Measurements from ENCODE around the gene CLEC17A.
"Not testable (repeated sequence)": the region's sequence is repeated elsewhere in the genome, so short reads cannot be mapped to it uniquely, and the experiment has no call there.

CLEC17A gene

GRCh38 chr19:14577264-14577663 is 5.6 kb upstream of the CLEC17A start:
- in situ Hi-C loops (cut with MboI; ENCODE audit: low sequenced_read_pairs), result no loop called here

GRCh38 chr19:14577885-14578427 is 4.9 kb upstream of the CLEC17A start:
- in situ Hi-C loops (cut with MboI; ENCODE audit: low sequenced_read_pairs), result no loop called here

- in situ Hi-C loops (cut with MboI; ENCODE audit: low sequenced_read_pairs), result no loop called here
Measured at GRCh38 chr19:14580623-14581237, 2.2 kb upstream of the CLEC17A start.

DNA sequence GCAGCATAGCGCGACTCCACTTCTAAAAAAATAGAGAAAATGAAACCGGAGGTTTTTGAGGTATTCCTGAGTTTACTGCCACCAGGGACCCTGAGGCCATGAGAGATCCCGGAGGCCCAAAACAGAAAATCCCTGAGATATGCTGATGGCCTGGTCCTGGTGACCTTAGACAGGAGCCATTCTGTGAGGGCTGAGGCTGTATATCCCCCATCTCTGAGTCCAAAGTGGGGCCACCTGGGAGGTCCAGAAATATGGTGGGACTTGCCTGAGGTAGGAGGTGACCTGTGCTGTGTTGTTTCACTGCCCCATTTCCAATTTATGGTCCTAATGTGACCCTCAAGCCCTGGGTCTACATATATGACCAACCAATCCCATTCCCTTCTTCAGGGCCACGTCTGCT is 1.5 kb downstream of the CLEC17A start:
- in situ Hi-C loops (cut with MboI; ENCODE audit: low sequenced_read_pairs), result not testable (repeated sequence)

DNA sequence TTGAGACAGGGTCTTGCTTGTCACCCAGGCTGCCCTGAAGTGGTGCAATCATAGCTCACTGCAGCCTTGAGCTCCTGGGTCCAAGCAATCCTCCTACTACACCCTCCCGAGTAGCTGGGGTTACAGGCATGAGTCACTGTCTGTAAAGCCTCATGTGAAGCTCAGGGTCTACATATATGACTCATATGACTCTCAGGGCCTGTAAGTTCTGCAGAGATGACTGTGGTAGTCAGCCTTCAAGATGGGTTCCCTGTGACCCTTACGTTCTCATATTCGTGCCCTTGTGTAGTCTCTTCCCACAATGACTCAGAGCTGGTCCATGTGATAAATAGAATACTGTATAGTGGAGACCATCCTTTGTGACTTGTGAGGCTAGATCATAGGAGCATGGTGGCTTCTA is 2.3 kb downstream of the CLEC17A start:
- in situ Hi-C loops (cut with MboI; ENCODE audit: low sequenced_read_pairs), result not testable (repeated sequence)

DNA sequence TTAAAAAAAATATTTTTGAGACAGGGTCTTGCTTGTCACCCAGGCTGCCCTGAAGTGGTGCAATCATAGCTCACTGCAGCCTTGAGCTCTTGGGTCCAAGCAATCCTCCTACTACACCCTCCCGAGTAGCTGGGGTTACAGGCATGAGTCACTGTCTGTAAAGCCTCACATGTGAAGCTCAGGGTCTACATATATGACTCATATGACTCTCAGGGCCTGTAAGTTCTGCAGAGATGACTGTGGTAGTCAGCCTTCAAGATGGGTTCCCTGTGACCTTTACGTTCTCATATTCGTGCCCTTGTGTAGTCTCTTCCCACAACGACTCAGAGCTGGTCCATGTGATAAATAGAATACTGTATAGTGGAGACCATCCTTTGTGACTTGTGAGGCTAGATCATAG is 6.5 kb downstream of the CLEC17A start:
- in situ Hi-C loops (cut with MboI; ENCODE audit: low sequenced_read_pairs), result not testable (repeated sequence)

DNA sequence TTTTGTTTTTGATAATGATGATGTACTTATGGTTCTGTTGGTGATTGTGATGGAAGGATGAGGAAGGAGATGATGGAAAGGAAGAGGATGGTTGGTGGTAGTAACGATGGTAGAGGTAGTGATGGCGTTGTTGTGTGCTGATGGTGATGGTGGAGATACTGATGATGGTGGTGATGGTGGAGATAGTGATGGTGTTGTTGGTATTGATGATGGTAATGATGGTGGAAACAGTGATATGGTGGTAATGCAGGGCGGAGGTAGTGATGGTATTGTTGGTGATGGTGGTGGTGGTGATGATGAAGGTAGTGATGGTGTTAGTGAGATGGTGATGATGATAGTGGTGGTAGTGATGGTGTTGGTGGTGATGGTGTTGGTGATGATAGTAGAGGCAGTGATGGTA is 12.7 kb downstream of the CLEC17A start:
- in situ Hi-C loops (cut with MboI; ENCODE audit: low sequenced_read_pairs), result no loop called here

GRCh38 chr19:14599548-14600147 is 16.8 kb downstream of the CLEC17A start:
- in situ Hi-C loops (cut with MboI; ENCODE audit: low sequenced_read_pairs), result no loop called here

- in situ Hi-C loops (cut with MboI; ENCODE audit: low sequenced_read_pairs), result no loop called here
Measured at GRCh38 chr19:14603990-14604387, 21.1 kb downstream of the CLEC17A start.

DNA sequence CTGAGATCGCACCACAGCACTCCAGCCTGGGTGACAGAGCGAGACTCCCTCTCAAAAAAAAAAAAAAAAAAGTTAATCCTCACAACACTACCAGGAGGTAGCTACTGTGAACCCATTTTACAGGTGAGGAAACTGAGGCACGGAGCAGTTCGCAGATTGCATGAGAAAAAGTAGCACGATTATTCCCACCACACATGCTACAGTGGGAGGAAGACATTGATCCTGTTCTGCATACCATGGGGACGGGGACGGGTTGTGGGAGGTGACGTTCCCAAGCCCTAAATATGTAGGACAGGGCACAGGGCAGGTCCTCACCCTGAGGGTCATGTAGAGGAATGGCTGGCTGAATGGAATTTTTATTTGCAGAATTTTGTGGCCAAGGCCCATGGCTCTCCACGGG is 23.7 kb downstream of the CLEC17A start:
- in situ Hi-C loops (cut with MboI; ENCODE audit: low sequenced_read_pairs), result no loop called here

DNA sequence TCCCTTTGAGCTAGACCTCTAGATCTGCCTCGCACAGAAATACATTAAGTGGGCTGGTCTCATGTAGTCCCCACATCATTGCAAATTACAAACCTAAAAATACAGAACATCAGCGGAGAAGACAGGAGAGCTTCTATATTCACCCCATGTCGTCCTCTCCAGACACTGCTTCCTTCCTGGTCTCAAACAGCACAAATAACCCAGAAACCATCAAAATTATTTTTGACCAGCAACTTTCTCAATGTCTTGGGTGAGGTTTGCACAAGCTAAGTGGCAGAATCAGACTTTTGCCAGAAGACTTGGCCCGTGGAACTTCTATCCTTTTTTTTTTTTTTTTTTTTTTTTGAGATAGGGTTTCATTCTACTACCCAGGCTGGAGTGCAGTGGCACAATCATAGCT is 28.2 kb downstream of the CLEC17A start:
- in situ Hi-C loops (cut with MboI; ENCODE audit: low sequenced_read_pairs), result no loop called here

- in situ Hi-C loops (cut with MboI; ENCODE audit: low sequenced_read_pairs), result not testable (repeated sequence)
Measured at GRCh38 chr19:14612242-14612641, 29.4 kb downstream of the CLEC17A start.

- in situ Hi-C loops (cut with MboI; ENCODE audit: low sequenced_read_pairs), result no loop called here
Measured at GRCh38 chr19:14612657-14613056, 29.8 kb downstream of the CLEC17A start.

DNA sequence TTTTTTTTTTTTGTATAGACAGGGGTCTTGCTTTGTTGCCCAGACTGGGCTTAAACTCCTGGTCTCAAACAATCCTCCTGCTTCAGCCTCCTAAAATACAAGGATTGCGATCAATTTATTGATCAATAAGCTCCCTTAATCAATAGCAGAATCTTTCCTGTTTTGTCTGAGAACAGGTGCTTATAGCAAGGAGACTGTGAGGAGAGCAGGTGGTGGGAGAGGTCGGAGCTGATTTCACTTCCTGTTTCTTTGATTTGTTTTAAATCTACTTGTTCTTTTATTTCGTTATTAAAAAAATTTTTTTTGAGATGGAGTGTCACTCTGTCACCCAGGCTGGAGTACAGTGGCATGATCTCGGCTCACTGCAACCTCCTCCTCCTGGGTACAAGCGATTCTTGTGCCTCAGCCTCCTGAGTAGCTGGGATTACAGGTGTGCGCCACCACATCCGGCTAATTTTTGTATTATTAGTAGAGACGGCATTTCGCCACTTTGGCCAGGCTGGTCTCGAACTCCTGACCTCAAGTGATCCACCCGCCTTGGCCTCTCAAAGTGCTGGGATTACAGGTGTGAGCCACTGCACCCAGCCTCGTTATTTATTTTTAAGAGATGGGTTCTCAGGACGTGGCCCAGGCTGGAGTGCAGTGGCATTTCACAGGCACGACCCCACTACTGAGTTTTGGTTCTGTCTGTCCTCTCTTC is 30.7 kb downstream of the CLEC17A start:
- in situ Hi-C loops (cut with MboI; ENCODE audit: low sequenced_read_pairs), result not testable (repeated sequence)

GRCh38 chr19:14614099-14614412 is 31.2 kb downstream of the CLEC17A start:
- in situ Hi-C loops (cut with MboI; ENCODE audit: low sequenced_read_pairs), result no loop called here

- in situ Hi-C loops (cut with MboI; ENCODE audit: low sequenced_read_pairs), result no loop called here
Measured at GRCh38 chr19:14615623-14616022, 32.7 kb downstream of the CLEC17A start.

DNA sequence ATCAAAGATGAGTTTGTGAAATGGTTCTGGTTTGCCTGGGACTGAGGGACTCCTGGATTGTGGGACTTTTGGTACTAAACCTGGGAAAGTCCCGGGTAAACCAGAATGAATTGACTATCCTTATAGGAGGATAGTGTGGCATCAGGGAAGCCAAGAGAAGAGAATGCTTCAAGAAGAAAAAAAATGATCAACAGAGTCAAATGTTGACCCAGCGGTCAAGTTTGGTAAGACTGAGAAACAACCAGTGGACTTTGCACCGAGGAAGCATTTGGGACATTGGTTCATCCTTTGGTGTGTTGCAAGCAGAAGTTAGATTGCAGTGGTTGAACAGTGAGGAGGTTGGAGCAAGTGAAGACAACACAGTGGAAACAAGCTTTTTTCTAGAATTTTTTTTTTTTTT is 33.5 kb downstream of the CLEC17A start:
- in situ Hi-C loops (cut with MboI; ENCODE audit: low sequenced_read_pairs), result no loop called here

GRCh38 chr19:14619404-14619803 is 36.5 kb downstream of the CLEC17A start:
- in situ Hi-C loops (cut with MboI; ENCODE audit: low sequenced_read_pairs), result no loop called here

GRCh38 chr19:14624491-14624890 is 41.6 kb downstream of the CLEC17A start:
- in situ Hi-C loops (cut with MboI; ENCODE audit: low sequenced_read_pairs), result not testable (repeated sequence)

GRCh38 chr19:14629557-14629956 is 46.7 kb downstream of the CLEC17A start:
- in situ Hi-C loops (cut with MboI; ENCODE audit: low sequenced_read_pairs), result no loop called here

GRCh38 chr19:14632286-14632685 is 49.4 kb downstream of the CLEC17A start:
- in situ Hi-C loops (cut with MboI; ENCODE audit: low sequenced_read_pairs), result no loop called here

Data from HL-60/S4 treated with phorbol 12-myristate 13-acetate at 8.2 ng/mL for 4 days and 3 days (cell line).